IPS-NIHi11 (cell line): ENCODE measurements around the gene ACAN.
"Not testable (repeated sequence)": the region's sequence is repeated elsewhere in the genome, so short reads cannot be mapped to it uniquely, and the experiment has no call there.

Source experiments
- DNase-seq: peaks from one replicate; pipeline ENCODE4 v3.0.0; 2012; ENCODE audit warnings: mixed read lengths, low spot score

The ACAN gene

DNA sequence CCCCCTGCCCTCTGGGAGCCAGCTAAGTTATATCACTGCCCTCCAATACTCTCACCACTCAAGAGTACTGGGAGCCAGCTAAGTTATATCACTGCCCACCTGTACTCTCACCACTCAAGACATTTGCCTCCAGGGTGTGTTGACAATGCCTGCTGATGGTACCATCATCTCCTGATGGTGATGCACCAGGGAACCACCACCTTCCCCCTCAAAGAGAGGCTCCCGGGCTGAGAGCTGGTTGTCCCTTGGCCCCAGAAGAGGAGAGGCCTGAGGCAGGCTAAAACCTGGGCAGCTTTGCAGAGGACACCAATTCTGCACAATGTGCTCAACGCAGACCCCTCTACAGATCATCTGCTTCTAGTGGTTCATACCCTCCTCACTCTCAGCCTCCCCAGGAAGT lies 99.6 kb downstream of the ACAN start:
- no peak for DNase-seq

- DNase-seq = no peak
These were observed 101.0 kb downstream of the ACAN start for GRCh38 chr15:88904257-88904623.

DNA sequence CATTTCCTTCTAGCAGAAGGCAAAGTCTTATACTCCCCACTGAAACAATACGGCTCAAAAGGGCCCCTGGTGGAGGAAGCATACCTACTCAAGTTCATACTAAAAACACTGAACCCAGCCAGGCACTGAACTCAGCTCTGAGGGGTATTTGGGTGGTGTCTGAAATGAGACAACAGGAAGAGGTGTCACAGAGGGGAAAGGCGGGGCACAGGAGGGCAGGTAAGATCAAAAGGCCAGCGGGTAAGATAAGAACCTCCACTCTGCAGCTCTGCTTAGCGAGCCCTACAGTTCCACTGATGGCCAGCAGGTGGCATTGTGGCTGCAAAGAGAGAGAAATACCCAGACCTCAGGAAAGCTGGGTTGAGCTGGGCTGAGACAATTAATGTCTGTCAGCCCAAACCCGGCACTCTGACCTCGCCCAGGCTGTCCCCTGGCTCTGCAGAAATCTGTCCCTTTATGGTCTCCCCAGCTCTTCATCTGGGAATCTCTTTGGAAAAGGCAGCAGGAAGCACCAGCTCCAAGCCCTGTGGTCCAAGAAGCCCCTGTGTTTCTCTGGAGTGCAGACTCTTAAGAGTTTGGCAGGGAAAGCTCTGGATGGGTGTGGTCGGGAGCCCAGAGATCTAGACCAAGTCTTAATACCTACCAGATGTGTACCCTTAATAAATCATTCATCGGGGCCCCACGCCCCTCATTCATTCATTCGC lies 101.5 kb downstream of the ACAN start:
- peak; percentile 83 for DNase-seq

DNA sequence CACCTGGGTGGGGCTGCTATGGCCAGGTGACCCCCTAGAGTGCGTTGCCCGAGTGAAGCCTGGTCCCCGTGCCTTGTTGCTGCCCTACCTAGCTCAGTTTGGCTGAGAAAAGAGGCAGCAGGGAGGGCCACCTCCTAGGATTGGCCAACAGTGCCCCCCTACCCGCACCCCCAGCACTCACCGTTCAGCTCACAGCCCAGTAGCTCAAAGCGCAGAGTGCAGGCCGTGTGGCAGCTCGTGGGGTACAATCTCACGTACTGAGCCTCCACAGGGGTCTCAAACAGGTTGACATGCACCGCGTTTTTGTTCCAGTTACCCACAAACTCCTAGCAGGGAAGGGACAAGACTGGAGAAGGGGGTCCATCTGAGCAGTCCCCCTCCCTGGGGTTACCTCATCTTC lies 102.3 kb downstream of the ACAN start:
- no peak for DNase-seq

- peak; percentile 0 for DNase-seq
These were observed 102.9 kb downstream of the ACAN start for GRCh38 chr15:88906130-88906529.

- DNase-seq = no peak
These were observed 103.3 kb downstream of the ACAN start for GRCh38 chr15:88906551-88906950.

GRCh38 chr15:88907111-88907510 lies 103.9 kb downstream of the ACAN start:
- DNase-seq = peak; percentile 4

DNA sequence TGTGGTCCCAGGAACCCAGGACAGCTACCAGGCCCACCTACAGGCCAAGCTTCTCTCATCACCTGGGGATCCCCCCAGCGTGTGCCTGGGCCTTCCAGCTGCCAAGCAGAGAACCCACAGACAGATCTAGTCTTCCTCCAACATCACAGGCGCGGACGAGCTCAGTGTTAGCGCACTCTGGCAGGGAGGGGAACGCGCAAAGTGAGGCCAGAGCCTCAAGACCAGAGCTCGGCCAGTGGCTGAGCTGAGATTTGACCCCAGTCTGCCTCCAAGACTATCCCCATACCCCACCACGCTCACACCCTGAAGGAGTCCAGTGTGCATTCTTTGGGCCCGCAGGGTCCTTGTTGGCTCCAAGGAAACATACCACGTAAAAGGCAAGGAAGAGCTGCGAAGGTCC lies 104.9 kb downstream of the ACAN start:
- no peak for DNase-seq

DNA sequence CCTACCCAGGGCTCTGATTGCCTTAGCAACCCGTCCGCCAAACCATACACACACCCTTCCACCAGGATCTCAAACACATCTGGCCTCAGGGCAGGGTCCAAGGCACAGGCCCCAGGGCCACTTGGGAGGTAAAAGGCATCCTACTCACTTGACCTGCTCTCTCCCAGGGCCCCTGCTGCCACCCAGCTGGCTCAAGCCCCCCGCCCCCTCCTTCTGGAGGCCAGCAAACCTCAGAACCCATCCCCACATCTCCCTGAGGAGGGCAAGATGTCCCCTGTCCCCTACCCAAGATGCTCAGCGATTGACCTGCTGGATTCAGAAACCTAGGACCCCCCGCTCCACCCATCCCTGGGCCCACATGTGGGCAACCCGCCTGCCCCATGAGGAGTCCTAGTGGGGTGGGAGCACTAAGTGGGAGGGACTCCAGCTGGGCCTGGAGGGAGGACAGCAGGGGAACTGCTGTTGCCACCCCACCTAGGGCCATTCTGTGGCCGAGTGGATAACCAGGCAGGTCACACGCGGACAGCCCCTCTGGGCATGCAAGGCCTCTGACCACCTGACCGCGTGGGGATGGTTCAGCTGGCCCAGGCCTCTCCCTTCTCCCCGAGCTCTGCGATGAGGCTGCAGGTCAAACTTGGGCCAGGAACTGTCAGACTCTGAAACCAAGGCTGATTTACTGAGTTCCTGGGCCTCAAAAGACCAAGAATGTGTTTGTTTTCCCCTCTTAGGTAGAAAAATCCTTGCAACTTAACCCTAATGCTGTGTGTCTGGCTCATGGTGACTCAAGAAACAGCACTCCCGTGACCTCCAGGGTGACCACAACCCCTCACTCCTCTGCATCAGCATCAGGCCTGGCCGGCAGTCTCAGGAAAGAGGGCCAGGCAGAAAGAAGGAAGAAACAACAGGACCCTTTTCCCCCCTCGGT lies 105.7 kb downstream of the ACAN start:
- DNase-seq = peak; percentile 0

GRCh38 chr15:88909956-88910831 lies 107.0 kb downstream of the ACAN start:
- DNase-seq = peak; percentile 19

DNA sequence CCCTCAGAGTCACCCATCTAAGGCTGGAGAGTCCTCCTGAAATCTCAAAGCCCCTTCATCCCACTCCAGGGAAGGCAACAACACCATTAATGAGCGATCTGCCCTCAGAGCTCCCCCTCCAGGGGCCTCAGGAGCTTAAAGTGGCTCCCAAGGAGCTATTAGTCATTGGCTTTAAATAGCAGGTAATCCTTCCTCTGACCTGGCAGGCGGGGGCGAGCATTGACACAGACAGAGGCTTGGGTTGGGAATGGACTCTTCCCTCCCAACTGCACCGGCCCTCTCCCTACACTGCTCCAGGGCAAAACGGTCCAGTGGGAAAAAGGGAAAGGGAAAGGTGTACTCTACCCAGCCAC lies 108.5 kb downstream of the ACAN start:
- peak; percentile 71 for DNase-seq

- peak; percentile 34 for DNase-seq
These were observed 109.3 kb downstream of the ACAN start for GRCh38 chr15:88912500-88912921.

GRCh38 chr15:88913017-88913849 lies 110.0 kb downstream of the ACAN start, which contains the start of gene MFGE8:
MFGE8 (minus strand) TSS chr15:88913379; CDS start chr15:88913319, 60 bp downstream.
- peak; percentile 91 for DNase-seq

- DNase-seq = no peak
These were observed 110.6 kb downstream of the ACAN start for GRCh38 chr15:88913850-88914169.

DNA sequence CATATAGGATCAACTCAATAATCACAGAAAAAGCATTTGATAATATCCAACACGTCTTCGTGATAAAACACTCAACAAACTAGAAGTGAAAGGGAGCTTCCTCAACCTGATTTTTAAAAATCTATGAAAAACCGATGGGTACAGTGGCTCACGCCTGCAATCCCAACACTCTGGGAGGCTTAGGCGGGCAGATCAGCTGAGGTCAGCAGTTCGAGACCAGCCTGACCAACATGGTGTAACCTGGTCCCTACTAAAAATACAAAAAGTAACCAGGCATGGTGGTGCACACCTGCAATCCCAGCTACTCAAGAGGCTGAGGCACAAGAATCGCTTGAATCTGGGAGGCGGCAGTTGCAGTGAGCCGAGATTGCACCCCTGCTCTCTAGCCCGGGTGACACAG lies 112.1 kb downstream of the ACAN start:
- no peak for DNase-seq

- DNase-seq = peak; percentile 1
These were observed 114.5 kb downstream of the ACAN start for GRCh38 chr15:88917760-88918159.

GRCh38 chr15:88918738-88919137 lies 115.5 kb downstream of the ACAN start:
- peak; percentile 42 for DNase-seq

GRCh38 chr15:88920186-88920891 lies 117.1 kb downstream of the ACAN start:
- DNase-seq = no peak

- not testable (repeated sequence) for DNase-seq
These were observed 117.7 kb downstream of the ACAN start for GRCh38 chr15:88920892-88921435.
